Epithelial cell of esophagus (primary cell): ENCODE results near the gene STBD1.

Source experiments
- DNase-seq: peaks from one replicate; pipeline ENCODE4 v3.0.0; 2010; ENCODE audit warnings: low read depth
- H3K4me3 ChIP-seq: 2 replicates; pipeline ENCODE4 v1.5.1; 2011; ENCODE audit warnings: mild to moderate bottlenecking, low read length, control low read depth
- TF ChIP-seq, protein P1 (sequence below): IDR thresholded peaks from 2 replicates; pipeline ENCODE4 v1.5.1; 2011; ENCODE audit warnings: low read depth, mild to moderate bottlenecking, low read length, control low read depth, inconsistent platforms; ENCODE audit not compliant: insufficient read depth; ENCODE audit errors: missing control alignments

STBD1 gene

DNA sequence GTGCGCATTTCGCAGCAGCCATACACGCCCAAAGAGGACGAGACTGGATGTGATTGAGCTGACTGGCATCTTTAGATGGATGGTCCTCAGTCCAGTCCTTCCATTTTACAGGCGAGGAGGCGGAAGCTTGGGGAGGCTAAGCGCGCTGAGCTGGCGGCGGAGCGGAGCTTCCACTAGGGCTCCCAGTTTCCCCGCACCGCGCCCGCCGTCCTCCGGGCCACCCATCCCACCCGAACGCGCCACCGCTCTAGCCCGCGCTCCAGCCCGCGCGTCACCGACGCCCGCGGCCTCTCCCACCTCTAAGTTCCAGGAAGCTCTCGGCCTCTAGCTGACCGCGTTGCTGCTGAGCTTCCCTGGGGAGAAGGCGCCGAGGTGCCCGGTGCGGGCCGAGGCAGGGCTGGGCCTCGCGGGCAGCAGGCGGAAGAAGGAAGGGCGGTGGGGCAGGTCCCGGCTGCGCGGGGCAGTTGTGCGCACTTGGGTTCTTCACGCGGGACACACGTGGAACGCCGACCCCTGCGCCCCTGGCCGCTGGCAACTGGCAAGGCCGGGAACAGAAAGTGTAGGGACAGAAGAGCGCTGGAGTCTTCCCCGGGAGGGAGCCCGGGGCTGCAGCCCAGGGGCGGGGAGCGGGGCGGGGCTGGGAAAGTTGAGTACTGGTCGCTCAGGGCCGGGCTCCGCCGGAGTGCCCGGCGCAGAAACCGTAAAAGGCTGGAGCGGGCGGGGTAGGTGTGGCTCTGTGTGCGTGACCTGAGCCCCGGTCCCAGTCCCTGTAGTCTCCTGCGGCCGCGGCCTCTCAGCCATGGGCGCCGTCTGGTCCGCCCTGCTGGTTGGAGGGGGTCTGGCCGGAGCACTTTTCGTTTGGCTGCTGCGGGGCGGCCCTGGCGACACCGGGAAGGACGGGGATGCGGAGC is at the start of gene STBD1:
Gene STBD1, plus strand, starts transcription at position 763 of the 911 bp plus-strand sequence. Its CDS starts 37 bp downstream, at position 800.
- DNase-seq, result peak; percentile 62
- TF ChIP-seq, protein P1, sequence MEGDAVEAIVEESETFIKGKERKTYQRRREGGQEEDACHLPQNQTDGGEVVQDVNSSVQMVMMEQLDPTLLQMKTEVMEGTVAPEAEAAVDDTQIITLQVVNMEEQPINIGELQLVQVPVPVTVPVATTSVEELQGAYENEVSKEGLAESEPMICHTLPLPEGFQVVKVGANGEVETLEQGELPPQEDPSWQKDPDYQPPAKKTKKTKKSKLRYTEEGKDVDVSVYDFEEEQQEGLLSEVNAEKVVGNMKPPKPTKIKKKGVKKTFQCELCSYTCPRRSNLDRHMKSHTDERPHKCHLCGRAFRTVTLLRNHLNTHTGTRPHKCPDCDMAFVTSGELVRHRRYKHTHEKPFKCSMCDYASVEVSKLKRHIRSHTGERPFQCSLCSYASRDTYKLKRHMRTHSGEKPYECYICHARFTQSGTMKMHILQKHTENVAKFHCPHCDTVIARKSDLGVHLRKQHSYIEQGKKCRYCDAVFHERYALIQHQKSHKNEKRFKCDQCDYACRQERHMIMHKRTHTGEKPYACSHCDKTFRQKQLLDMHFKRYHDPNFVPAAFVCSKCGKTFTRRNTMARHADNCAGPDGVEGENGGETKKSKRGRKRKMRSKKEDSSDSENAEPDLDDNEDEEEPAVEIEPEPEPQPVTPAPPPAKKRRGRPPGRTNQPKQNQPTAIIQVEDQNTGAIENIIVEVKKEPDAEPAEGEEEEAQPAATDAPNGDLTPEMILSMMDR, result no peak
- H3K4me3 ChIP-seq, result peak within 1 kb of the TSS; percentile 78

DNA sequence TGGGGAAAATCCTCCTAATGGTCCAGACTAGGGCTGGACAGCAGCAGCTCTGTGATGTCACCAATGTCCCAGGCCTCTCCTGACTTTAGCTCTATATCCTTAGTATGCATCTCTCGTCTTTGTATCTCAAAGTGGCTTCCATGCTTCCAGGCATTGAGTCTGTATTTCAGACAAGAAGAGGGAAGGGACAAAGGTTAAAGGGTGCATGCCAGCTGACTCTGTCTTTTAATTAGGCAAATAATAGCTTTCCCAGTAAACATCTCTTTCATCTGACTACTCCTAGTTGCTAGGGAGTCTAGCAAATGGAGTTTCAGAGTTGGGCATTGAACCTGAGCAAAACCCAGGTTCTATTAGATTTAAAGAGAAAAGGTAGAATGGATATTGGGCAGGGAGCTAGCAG is 49.6 kb upstream of the STBD1 start:
- TF ChIP-seq, protein P1, result no peak
- no peak for DNase-seq

DNA sequence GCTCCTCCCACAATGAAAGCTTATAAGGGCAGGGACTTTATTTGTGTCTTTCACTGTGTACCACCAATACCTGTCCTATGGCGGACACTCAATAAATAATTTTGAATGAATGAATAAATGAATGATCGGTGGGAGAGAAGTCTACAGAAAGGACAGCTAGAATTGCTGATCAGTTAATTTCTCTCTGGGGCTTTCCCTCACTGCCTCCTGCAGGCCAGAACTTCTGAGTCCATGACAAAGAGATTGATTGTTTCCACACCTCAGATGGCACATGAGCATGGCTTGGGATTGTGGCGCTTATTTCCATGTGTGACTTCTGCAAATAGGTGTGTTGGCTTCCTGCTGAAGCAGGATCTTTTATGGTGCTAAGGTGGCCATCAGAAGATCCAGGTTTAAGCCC is 48.7 kb upstream of the STBD1 start:
- TF ChIP-seq, protein P1, result no peak
- H3K4me3 ChIP-seq, result no peak overlapping the region
- DNase-seq, result no peak

More for the DNA sequence above, 49.6 kb upstream of the STBD1 start:
- H3K4me3 ChIP-seq, result no peak overlapping the region

DNA sequence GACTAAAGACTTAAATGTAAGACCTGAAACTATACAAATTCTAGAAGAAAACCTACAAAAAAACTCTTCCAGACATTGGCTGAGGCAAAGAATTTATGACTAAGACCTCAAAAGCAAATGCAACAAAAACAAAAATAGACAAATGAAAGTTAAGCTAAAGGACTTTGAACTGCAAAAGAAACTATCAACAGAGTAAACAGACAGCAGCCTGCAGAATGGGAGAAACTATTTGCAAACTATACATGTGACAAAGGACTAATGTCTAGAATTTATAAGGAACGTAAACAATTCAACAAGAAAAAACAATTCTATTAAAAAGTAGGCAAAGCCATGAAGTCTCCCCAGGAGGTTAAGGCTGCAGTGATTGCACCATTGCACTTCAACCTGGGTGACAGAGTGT is 46.0 kb upstream of the STBD1 start:
- TF ChIP-seq, protein P1, result no peak

DNA sequence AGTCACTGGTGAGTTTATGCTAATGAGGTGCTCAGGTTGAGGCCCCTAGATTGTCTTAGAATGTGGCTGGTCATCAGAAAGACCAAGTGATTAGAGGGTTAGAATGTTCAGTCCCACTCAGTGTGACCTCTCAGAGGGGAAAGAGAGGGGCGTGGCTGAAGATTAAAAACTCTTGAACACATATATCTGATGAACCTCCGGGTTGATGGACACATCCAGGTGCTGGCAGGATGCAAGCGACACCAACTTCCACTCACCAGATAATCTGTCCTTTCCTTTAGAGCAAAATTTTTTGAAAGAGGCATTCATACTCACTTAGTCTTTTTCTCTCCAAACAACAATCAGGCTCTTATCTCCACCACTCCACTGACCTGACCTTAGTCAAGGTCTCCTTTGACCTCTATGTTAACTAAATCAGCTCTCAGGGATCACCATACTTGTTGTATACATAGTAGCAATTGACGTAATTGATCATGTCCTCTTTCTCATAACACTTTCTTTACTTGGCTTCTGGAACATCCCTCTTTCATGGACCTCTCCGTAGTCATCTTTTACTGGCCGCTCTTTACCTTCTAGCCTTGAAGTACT is 40.8 kb upstream of the STBD1 start:
- no peak for DNase-seq
- TF ChIP-seq, protein P1, result no peak
- no peak overlapping the region for H3K4me3 ChIP-seq

More for the DNA sequence above, 46.0 kb upstream of the STBD1 start:
- no peak overlapping the region for H3K4me3 ChIP-seq
- no peak for DNase-seq

DNA sequence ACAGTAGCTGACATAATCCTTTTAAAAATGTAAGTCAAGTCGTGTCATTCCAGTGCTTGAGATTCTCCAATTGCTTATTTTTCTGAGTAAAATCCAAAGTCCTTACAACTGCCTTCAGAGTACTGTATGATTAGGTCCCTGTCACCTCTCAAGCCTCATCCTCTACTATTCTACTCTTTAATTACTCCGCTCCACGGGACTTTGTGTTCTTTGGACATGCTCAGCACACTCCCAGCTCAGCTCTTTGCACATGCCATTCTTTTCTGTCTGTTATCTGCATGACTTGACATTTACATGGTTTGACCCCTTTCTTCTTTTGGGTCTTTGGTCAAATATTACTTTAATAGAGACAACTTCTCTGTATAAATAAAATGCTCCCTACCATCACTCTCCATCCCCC is 39.9 kb upstream of the STBD1 start:
- TF ChIP-seq, protein P1, result no peak
- no peak overlapping the region for H3K4me3 ChIP-seq
- DNase-seq, result no peak
